HL-60 (cell line): ENCODE data around the gene GALK2.
"Not testable (repeated sequence)": the region's sequence is repeated elsewhere in the genome, so short reads cannot be mapped to it uniquely, and the experiment has no call there.

Source experiments
- CTCF ChIP-seq: IDR thresholded peaks from one replicate; pipeline ENCODE4 v1.5.1; 2011; ENCODE audit warnings: low read length, control low read depth, inconsistent platforms; ENCODE audit not compliant: insufficient read depth
- GABPA ChIP-seq: IDR thresholded peaks from 2 replicates; pipeline ENCODE4 v1.6.1; 2012; ENCODE audit warnings: low read depth
- POLR2AphosphoS5 ChIP-seq: IDR thresholded peaks from 2 replicates; pipeline ENCODE4 v1.6.1; 2012; ENCODE audit warnings: low read depth

- TF ChIP-seq CTCF, POLR2AphosphoS5, GABPA: not testable (repeated sequence)
Measured at GRCh38 chr15:49208102-49208501, 38.1 kb downstream of the GALK2 start.
